Keratinocyte (primary cell): Measurements from ENCODE around the gene PDK4.

Experiments used
- CTCF ChIP-seq, 3 experiments: IDR thresholded peaks in 1 of 3; conservative IDR thresholded peaks in 1 of 3; optimal IDR thresholded peaks in 1 of 3; 2 replicates in 2 of 3; 3 replicates in 1 of 3; pipeline versions ENCODE3 to v1.5.1; 2011; ENCODE audit warnings: low read length in 3 of 3, mild to moderate bottlenecking in 3 of 3, moderate library complexity in 2 of 3, control low read depth in 1 of 3, inconsistent platforms in 1 of 3; ENCODE audit not compliant: insufficient read depth in 2 of 3; ENCODE audit errors: extremely low read depth in 1 of 3
- EZH2 ChIP-seq: IDR thresholded peaks from one replicate; pipeline ENCODE4 v1.6.1; 2012; ENCODE audit warnings: inconsistent platforms, mild to moderate bottlenecking, low read length, moderate library complexity

DNA sequence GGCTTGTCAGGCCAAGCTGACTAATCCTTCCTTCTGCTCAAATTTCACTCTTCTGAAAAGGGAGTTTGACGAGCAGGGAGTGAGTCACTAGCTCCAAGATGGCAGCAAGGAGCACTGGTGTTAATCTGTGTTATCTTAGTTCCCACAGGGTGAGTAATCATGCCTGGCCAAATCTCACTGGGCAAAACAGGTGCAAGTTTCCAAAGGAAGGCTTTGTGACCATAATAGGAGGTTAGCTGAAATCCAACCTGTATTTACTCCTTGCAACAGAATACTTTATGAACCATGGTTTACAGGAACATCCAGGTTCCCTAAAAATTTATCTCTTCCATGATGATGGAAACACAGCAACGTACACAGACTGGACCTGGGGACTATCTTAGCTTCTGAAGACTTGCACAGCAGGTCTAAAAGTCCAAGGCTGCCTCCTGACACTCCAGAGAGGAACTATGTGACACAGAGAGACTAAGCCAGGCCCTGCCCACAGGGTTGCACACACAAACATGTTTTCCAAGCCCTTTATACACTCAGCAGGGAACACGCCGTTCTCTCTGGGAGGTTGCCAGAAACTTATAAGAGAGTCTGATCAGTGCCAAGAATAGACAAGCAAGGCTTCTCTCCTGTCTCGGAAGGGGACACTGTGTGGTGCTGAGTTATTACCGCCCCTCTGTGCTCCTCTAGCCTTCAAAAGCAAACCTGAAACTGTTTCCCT, 46.3 kb downstream of the PDK4 start:
- no peak for TF ChIP-seq CTCF (optimal IDR thresholded peaks at IDR 0.05 in 1 of 3, IDR thresholded peaks at IDR 0.05 in 1 of 3, conservative IDR thresholded peaks at IDR 0.05 in 1 of 3; ENCODE audit: extremely low read depth in 1 of 3, insufficient read depth in 2 of 3, low read length in 3 of 3)
- no peak for TF ChIP-seq EZH2
